Measurements from ENCODE around the gene SMIM5. TPM values are rescaled to one million over a fixed set of nuclear protein-coding genes. Genes with fewer than 3 reads are reported as not detected.

Gene SMIM5
- total and polyA plus RNA-seq, 8 donors, result 0.58 to 29.5 (median 7.9) TPM; not detected in 2

DNA sequence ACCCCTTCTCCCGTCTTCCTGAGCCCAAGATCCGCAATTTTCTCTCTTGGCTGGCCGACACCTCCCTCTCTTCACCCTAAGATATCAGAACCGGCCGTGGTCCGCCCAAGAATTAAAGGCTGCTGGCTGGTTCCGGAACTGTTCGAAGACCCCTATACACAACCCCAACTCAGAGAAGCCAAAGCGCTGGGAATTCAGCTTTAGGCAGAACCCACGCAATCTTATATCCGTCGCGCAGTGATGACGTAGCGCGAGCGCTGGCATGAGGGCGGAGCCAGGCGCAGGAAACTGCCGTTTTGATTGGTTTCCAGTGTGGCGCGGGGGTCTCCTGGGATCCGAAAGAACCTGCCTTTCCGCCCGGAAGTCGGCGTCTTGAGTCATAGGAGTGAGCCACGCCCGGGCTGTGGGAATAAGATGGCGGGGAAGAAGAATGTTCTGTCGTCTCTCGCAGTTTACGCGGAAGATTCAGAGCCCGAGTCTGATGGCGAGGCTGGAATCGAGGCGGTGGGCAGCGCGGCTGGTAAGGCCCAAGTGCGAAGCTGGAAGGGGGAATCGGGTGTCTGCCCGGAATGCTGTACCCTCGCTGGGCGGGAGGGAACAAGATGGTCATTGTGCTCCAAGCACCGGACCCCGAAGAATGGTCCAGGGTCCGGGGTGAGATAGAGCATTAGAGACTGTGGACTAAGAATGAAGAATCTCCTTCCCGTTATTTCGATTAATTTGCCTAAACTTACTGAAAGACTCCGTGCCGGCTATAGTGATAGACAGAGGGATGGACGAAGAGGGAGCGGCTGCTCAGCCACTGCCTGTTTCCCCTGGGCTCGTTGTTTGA, 33.9 kb downstream of the SMIM5 start, which contains the start of the genes RECQL5 and SAP30BP:
Gene RECQL5, minus strand, starts transcription at position 196 of the 832 bp plus-strand sequence. CDS start 597 bp downstream, outside the sequence.
Gene SAP30BP, plus strand, starts transcription at position 380 of the 832 bp plus-strand sequence. Its CDS starts 35 bp downstream, at position 415.
- Histone ChIP-seq H3K4me3 (peak within 1 kb of the TSS; percentile 92 to 96 (median 94)), H3K27me3 (no peaks in the 10 kb centered on the region), H3K9me3 (no peaks in the 10 kb centered on the region), H3K36me3 (peaks cover 21 to 65% (median 60%) of the 10 kb centered on the region in 4 donors), H3K27ac (peak within 1 kb of the TSS; percentile 84 to 98 (median 95)), H3K4me1 (peaks cover 22 to 60% (median 42%) of the 10 kb centered on the region in 4 donors)
- intact Hi-C loops (cut with DNase I; ENCODE audit: low total_unique reads), result loop anchor here (5.0 kb wide), 1 partner anchor 90 kb away; no protein-coding TSS in a partner anchor
- DNase-seq, result peak; percentile 99
- WGBS, 5 donors, result 0 to 1% (median 0%) methylated on average over 54 to 55 of the region's 55 CpGs
- TF ChIP-seq POLR2A (IDR thresholded peaks at IDR 0.05) (peak in 2 of 4 donors; percentile 55 to 59), POLR2AphosphoS5 (IDR thresholded peaks at IDR 0.05) (peak; percentile 81 to 93 (median 92)), EP300 (IDR thresholded peaks at IDR 0.05) (no peak)
- TF ChIP-seq, protein P1, sequence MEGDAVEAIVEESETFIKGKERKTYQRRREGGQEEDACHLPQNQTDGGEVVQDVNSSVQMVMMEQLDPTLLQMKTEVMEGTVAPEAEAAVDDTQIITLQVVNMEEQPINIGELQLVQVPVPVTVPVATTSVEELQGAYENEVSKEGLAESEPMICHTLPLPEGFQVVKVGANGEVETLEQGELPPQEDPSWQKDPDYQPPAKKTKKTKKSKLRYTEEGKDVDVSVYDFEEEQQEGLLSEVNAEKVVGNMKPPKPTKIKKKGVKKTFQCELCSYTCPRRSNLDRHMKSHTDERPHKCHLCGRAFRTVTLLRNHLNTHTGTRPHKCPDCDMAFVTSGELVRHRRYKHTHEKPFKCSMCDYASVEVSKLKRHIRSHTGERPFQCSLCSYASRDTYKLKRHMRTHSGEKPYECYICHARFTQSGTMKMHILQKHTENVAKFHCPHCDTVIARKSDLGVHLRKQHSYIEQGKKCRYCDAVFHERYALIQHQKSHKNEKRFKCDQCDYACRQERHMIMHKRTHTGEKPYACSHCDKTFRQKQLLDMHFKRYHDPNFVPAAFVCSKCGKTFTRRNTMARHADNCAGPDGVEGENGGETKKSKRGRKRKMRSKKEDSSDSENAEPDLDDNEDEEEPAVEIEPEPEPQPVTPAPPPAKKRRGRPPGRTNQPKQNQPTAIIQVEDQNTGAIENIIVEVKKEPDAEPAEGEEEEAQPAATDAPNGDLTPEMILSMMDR (IDR thresholded peaks at IDR 0.05), result peak in 1 of 7 experiments; percentile 38

DNA sequence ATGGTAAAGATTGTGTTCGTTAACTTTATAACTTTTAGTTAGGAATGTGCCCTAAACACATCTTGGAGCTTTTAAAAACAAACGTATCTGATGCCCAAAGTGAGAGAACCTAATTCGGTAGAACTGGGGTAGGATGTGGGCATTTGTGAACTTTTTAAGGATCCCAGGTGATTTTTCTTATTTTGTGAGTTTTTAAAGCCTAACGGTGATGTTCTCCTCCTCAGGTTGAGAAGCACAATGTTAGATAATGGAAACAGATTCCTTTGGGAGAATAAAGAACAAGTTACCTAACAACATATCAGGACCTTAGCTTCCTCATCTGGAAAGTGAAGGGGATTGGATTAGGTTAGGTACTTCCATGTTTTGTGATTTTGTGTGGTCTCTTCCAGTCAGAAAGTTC, 34.6 kb downstream of the SMIM5 start:
- no peaks in the 10 kb centered on the region for H3K9me3 ChIP-seq
- WGBS, 5 donors, result 4 to 12% (median 5%) methylated on average over 4 of the region's 4 CpGs
- peaks cover 22 to 60% (median 42%) of the 10 kb centered on the region in 4 donors for H3K4me1 ChIP-seq
- peak overlapping the region; percentile 92 to 96 (median 94) for H3K4me3 ChIP-seq
- no peaks in the 10 kb centered on the region for H3K27me3 ChIP-seq
- H3K36me3 ChIP-seq, result peaks cover 22 to 65% (median 60%) of the 10 kb centered on the region in 4 donors
- no peak for DNase-seq
- TF ChIP-seq, protein P1 (IDR thresholded peaks at IDR 0.05), result no peak
- TF ChIP-seq POLR2AphosphoS5 (IDR thresholded peaks at IDR 0.05) (no peak), EP300 (IDR thresholded peaks at IDR 0.05) (no peak), POLR2A (IDR thresholded peaks at IDR 0.05) (no peak)
- intact Hi-C loops (cut with DNase I; ENCODE audit: low total_unique reads), result loop anchor here (5.0 kb wide), 1 partner anchor 89 kb away; no protein-coding TSS in a partner anchor
- peak overlapping the region in 4 of 5 donors; percentile 94 to 98 (median 95) for H3K27ac ChIP-seq

DNA sequence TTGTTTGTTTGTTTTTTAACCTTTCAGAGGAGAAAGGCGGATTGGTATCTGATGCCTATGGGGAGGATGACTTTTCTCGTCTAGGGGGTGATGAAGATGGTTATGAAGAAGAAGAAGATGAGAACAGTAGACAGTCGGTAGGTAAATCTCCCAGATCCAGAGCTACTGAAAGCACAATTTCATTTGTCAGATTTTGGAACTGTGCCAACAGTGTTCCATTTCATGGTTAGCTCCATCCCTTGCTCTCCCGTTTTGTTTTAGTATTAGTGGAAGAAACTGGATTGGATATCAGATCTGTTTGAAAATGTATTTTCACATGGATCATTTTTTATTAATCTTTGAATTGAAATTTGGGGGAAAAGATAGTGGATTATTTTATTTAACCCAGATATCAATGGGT, 35.3 kb downstream of the SMIM5 start:
- 56 to 76% (median 61%) methylated on average over 4 of the region's 4 CpGs for WGBS, 5 donors
- TF ChIP-seq POLR2AphosphoS5 (IDR thresholded peaks at IDR 0.05), result no peak
- TF ChIP-seq EP300 (IDR thresholded peaks at IDR 0.05), result no peak
- TF ChIP-seq POLR2A (IDR thresholded peaks at IDR 0.05), result no peak
- TF ChIP-seq, protein P1 (IDR thresholded peaks at IDR 0.05), result no peak
- Histone ChIP-seq H3K27me3 (no peaks in the 10 kb centered on the region), H3K9me3 (no peaks in the 10 kb centered on the region), H3K36me3 (peaks cover 25 to 65% (median 63%) of the 10 kb centered on the region in 4 donors), H3K27ac (no peak overlapping the region), H3K4me3 (peak overlapping the region in 2 of 4 donors; percentile 93 to 94), H3K4me1 (peaks cover 22 to 60% (median 42%) of the 10 kb centered on the region in 4 donors)
- intact Hi-C loops (cut with DNase I; ENCODE audit: low total_unique reads), result loop anchor here (5.0 kb wide), 1 partner anchor 89 kb away; no protein-coding TSS in a partner anchor
- DNase-seq, result no peak

DNA sequence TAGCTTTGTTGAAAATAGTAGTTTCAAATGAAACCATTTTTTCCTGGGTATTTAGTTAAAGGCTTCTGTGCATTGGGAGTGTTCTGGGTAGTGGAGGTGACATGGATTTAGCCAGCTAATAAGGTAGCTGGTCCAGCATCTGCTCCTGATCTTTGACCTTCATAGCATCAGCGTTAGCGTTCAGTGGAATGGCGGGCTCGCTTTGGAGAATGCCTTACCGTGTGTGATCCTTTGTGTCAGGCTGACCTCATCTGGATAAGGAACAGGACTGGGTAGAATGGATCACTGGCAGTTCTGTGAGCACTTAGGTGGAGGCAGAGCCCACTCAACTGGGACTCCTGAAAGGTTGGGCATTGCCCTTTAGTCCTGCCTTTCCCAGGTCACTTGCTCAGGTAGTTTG, 37.6 kb downstream of the SMIM5 start:
- intact Hi-C loops (cut with DNase I; ENCODE audit: low total_unique reads), result loop anchor here (5.0 kb wide), 1 partner anchor 71 kb away; no protein-coding TSS in a partner anchor
- Histone ChIP-seq H3K27ac (no peak overlapping the region), H3K4me1 (peaks cover 26 to 64% (median 40%) of the 10 kb centered on the region in 4 donors), H3K4me3 (no peak overlapping the region), H3K36me3 (peaks cover 25 to 65% (median 64%) of the 10 kb centered on the region in 4 donors), H3K9me3 (no peaks in the 10 kb centered on the region), H3K27me3 (no peaks in the 10 kb centered on the region)
- DNase-seq, result no peak
- TF ChIP-seq, protein P1 (IDR thresholded peaks at IDR 0.05), result no peak
- TF ChIP-seq POLR2AphosphoS5 (IDR thresholded peaks at IDR 0.05) (no peak), POLR2A (IDR thresholded peaks at IDR 0.05) (no peak), EP300 (IDR thresholded peaks at IDR 0.05) (no peak)
- 71 to 79% (median 75%) methylated on average over 5 of the region's 5 CpGs for WGBS, 5 donors
